ENCODE data around the gene ARHGAP40. TPM values are rescaled to one million over a fixed set of nuclear protein-coding genes. Genes with fewer than 3 reads are reported as not detected.
A peak's percentile ranks its signal among the peaks of the same experiment; 100 is the strongest.

The ARHGAP40 gene
- total RNA-seq, 2 experiments from 2014 or later: not detected

GRCh38 chr20:38633577-38634093 lies 32.0 kb downstream of the ARHGAP40 start:
- Mint-ChIP-seq H3K9me3 (no peaks in the 10 kb centered on the region), H3K27ac (no peak overlapping the region), H3K36me3 (ENCODE audit: low read depth) (no peaks in the 10 kb centered on the region), H3K4me3 (no peak overlapping the region), H3K4me1 (peaks cover 3% of the 10 kb centered on the region), H3K27me3 (peaks cover 5% of the 10 kb centered on the region)
- CTCF ChIA-PET: interaction anchor here (1.1 to 1.5 kb wide), 4 partner anchors 11 to 433 kb away, joined by 3 to 4 read pairs (median 3); no protein-coding TSS in a partner anchor
- peak; percentile 67 for DNase-seq
- POLR2A ChIA-PET: no interaction called here

GRCh38 chr20:38635721-38636288 lies 34.2 kb downstream of the ARHGAP40 start:
- POLR2A ChIA-PET: no interaction called here
- H3K27me3 Mint-ChIP-seq: peaks cover 12% of the 10 kb centered on the region
- CTCF ChIA-PET: no interaction called here

GRCh38 chr20:38640521-38640920 lies 38.9 kb downstream of the ARHGAP40 start:
- CTCF ChIA-PET: interaction anchor here (1.4 kb wide), 1 partner anchor 9 kb away, joined by 5 read pairs; no protein-coding TSS in a partner anchor
- Mint-ChIP-seq H3K27ac (no peak overlapping the region), H3K36me3 (ENCODE audit: low read depth) (no peaks in the 10 kb centered on the region), H3K27me3 (peaks cover 26% of the 10 kb centered on the region), H3K4me3 (no peak overlapping the region), H3K9me3 (no peaks in the 10 kb centered on the region), H3K4me1 (no peaks in the 10 kb centered on the region)
- no peak for DNase-seq
- POLR2A ChIA-PET: no interaction called here

More at GRCh38 chr20:38635721-38636288, 34.2 kb downstream of the ARHGAP40 start:
- H3K9me3 Mint-ChIP-seq: no peaks in the 10 kb centered on the region
- H3K27ac Mint-ChIP-seq: no peak overlapping the region
- H3K4me3 Mint-ChIP-seq: no peak overlapping the region
- no peaks in the 10 kb centered on the region for H3K36me3 Mint-ChIP-seq (ENCODE audit: low read depth)
- DNase-seq: no peak
- peaks cover 3% of the 10 kb centered on the region for H3K4me1 Mint-ChIP-seq

GRCh38 chr20:38642498-38642897 lies 40.9 kb downstream of the ARHGAP40 start:
- Mint-ChIP-seq H3K36me3 (ENCODE audit: low read depth) (no peaks in the 10 kb centered on the region), H3K4me3 (no peak overlapping the region), H3K4me1 (peaks cover 6% of the 10 kb centered on the region), H3K27me3 (peaks cover 35% of the 10 kb centered on the region), H3K27ac (no peak overlapping the region), H3K9me3 (no peaks in the 10 kb centered on the region)
- no peak for DNase-seq
- ChIA-PET CTCF (interaction anchor here (1.8 to 2.1 kb wide), 2 partner anchors 405 to 407 kb away, joined by 4 to 5 read pairs; no protein-coding TSS in a partner anchor), POLR2A (no interaction called here)

GRCh38 chr20:38644588-38645260 lies 43.1 kb downstream of the ARHGAP40 start:
- no peaks in the 10 kb centered on the region for H3K9me3 Mint-ChIP-seq
- H3K4me3 Mint-ChIP-seq: no peak overlapping the region
- CTCF ChIA-PET: interaction anchor here (0.7 to 1.2 kb wide), 3 partner anchors 11 to 29 kb away, joined by 3 read pairs; no protein-coding TSS in a partner anchor
- peaks cover 6% of the 10 kb centered on the region for H3K4me1 Mint-ChIP-seq
- POLR2A ChIA-PET: no interaction called here
- no peak for DNase-seq
- H3K27ac Mint-ChIP-seq: no peak overlapping the region
- H3K27me3 Mint-ChIP-seq: peaks cover 39% of the 10 kb centered on the region
- no peaks in the 10 kb centered on the region for H3K36me3 Mint-ChIP-seq (ENCODE audit: low read depth)

GRCh38 chr20:38645351-38645750 lies 43.7 kb downstream of the ARHGAP40 start:
- no peak overlapping the region for H3K4me3 Mint-ChIP-seq
- ChIA-PET CTCF (interaction anchor here (0.7 to 1.2 kb wide), 4 partner anchors 14 to 376 kb away, joined by 3 to 4 read pairs (median 3); no protein-coding TSS in a partner anchor), POLR2A (no interaction called here)
- no peaks in the 10 kb centered on the region for H3K36me3 Mint-ChIP-seq (ENCODE audit: low read depth)
- no peaks in the 10 kb centered on the region for H3K9me3 Mint-ChIP-seq
- H3K27ac Mint-ChIP-seq: no peak overlapping the region
- H3K27me3 Mint-ChIP-seq: peaks cover 37% of the 10 kb centered on the region
- no peak for DNase-seq
- H3K4me1 Mint-ChIP-seq: peaks cover 6% of the 10 kb centered on the region

- peak overlapping the region; percentile 53 for H3K4me3 Mint-ChIP-seq
- CTCF ChIA-PET: interaction anchor here (0.7 to 1.2 kb wide), 4 partner anchors 13 to 375 kb away, joined by 3 to 4 read pairs (median 3); no protein-coding TSS in a partner anchor
- POLR2A ChIA-PET: no interaction called here
- peak; percentile 90 for DNase-seq
- H3K27me3 Mint-ChIP-seq: peaks cover 32% of the 10 kb centered on the region
- H3K4me1 Mint-ChIP-seq: peaks cover 6% of the 10 kb centered on the region
- H3K9me3 Mint-ChIP-seq: no peaks in the 10 kb centered on the region
- H3K36me3 Mint-ChIP-seq (ENCODE audit: low read depth): no peaks in the 10 kb centered on the region
- no peak overlapping the region for H3K27ac Mint-ChIP-seq
These were observed 44.6 kb downstream of the ARHGAP40 start for GRCh38 chr20:38645980-38646858.

GRCh38 chr20:38649275-38649891 lies 47.8 kb downstream of the ARHGAP40 start:
- Mint-ChIP-seq H3K27ac (no peak overlapping the region), H3K4me1 (peaks cover 6% of the 10 kb centered on the region), H3K27me3 (peaks cover 27% of the 10 kb centered on the region), H3K36me3 (ENCODE audit: low read depth) (no peaks in the 10 kb centered on the region), H3K9me3 (peaks cover 3% of the 10 kb centered on the region), H3K4me3 (no peak overlapping the region)
- DNase-seq: peak; percentile 19
- CTCF ChIA-PET: interaction anchor here (0.9 to 1.6 kb wide), 4 partner anchors 9 to 401 kb away, joined by 3 to 6 read pairs (median 5); no protein-coding TSS in a partner anchor
- POLR2A ChIA-PET: no interaction called here

GRCh38 chr20:38650010-38650409 lies 48.4 kb downstream of the ARHGAP40 start:
- no peaks in the 10 kb centered on the region for H3K36me3 Mint-ChIP-seq (ENCODE audit: low read depth)
- peaks cover 24% of the 10 kb centered on the region for H3K27me3 Mint-ChIP-seq
- peaks cover 6% of the 10 kb centered on the region for H3K4me1 Mint-ChIP-seq
- CTCF ChIA-PET: interaction anchor here (1.1 to 1.6 kb wide), 3 partner anchors 9 to 401 kb away, joined by 5 to 6 read pairs (median 5); no protein-coding TSS in a partner anchor
- H3K9me3 Mint-ChIP-seq: peaks cover 3% of the 10 kb centered on the region
- H3K27ac Mint-ChIP-seq: no peak overlapping the region
- DNase-seq: no peak
- POLR2A ChIA-PET: no interaction called here
- H3K4me3 Mint-ChIP-seq: no peak overlapping the region

GRCh38 chr20:38651154-38651553 lies 49.5 kb downstream of the ARHGAP40 start:
- H3K27me3 Mint-ChIP-seq: peaks cover 20% of the 10 kb centered on the region
- H3K36me3 Mint-ChIP-seq (ENCODE audit: low read depth): no peaks in the 10 kb centered on the region
- H3K27ac Mint-ChIP-seq: no peak overlapping the region
- H3K9me3 Mint-ChIP-seq: peaks cover 3% of the 10 kb centered on the region
- CTCF ChIA-PET: no interaction called here
- no peak overlapping the region for H3K4me3 Mint-ChIP-seq
- H3K4me1 Mint-ChIP-seq: peaks cover 6% of the 10 kb centered on the region
- DNase-seq: no peak
- POLR2A ChIA-PET: interaction anchor here (0.6 kb wide), 1 partner anchor 314 kb away, joined by 3 read pairs; no protein-coding TSS in a partner anchor

GRCh38 chr20:38651562-38651961 lies 50.0 kb downstream of the ARHGAP40 start:
- H3K4me1 Mint-ChIP-seq: peaks cover 2% of the 10 kb centered on the region
- peaks cover 3% of the 10 kb centered on the region for H3K9me3 Mint-ChIP-seq
- ChIA-PET POLR2A (no interaction called here), CTCF (interaction anchor here (0.6 kb wide), 1 partner anchor 716 kb away, joined by 3 read pairs; no protein-coding TSS in a partner anchor)
- H3K27ac Mint-ChIP-seq: no peak overlapping the region
- H3K27me3 Mint-ChIP-seq: peaks cover 16% of the 10 kb centered on the region
- H3K4me3 Mint-ChIP-seq: no peak overlapping the region
- H3K36me3 Mint-ChIP-seq (ENCODE audit: low read depth): no peaks in the 10 kb centered on the region
- DNase-seq: no peak

- Mint-ChIP-seq H3K36me3 (ENCODE audit: low read depth) (no peaks in the 10 kb centered on the region), H3K27me3 (peaks cover 10% of the 10 kb centered on the region), H3K9me3 (peaks cover 3% of the 10 kb centered on the region), H3K4me3 (no peak overlapping the region), H3K4me1 (no peaks in the 10 kb centered on the region), H3K27ac (no peak overlapping the region)
- CTCF ChIA-PET: no interaction called here
- POLR2A ChIA-PET: no interaction called here
- no peak for DNase-seq
These were observed 51.4 kb downstream of the ARHGAP40 start for GRCh38 chr20:38652995-38653394.
